Ishikawa (cell line): ENCODE measurements around the gene FOXB1.

Experiments
- CEBPB ChIP-seq: IDR thresholded peaks from 2 replicates; pipeline ENCODE4 v1.6.1; 2012
- EGR1 ChIP-seq: IDR thresholded peaks from 2 replicates; pipeline ENCODE4 v1.6.1; 2012
- EP300 ChIP-seq: IDR thresholded peaks from 2 replicates; pipeline ENCODE4 v1.6.1; 2012; ENCODE audit warnings: borderline replicate concordance
- FOXM1 ChIP-seq: IDR thresholded peaks from 2 replicates; pipeline ENCODE4 v1.6.1; 2012; ENCODE audit warnings: low read depth, borderline replicate concordance
- NFIC ChIP-seq: IDR thresholded peaks from 2 replicates; pipeline ENCODE4 v1.6.1; 2012
- RAD21 ChIP-seq: IDR thresholded peaks from 2 replicates; pipeline ENCODE4 v1.6.1; 2012; ENCODE audit warnings: low read depth
- TAF1 ChIP-seq: IDR thresholded peaks from 2 replicates; pipeline ENCODE4 v1.6.1; 2012; ENCODE audit warnings: low read depth, mild to moderate bottlenecking
- TCF12 ChIP-seq: IDR thresholded peaks from 2 replicates; pipeline ENCODE4 v1.6.1; 2012; ENCODE audit warnings: low read depth
- YY1 ChIP-seq: IDR thresholded peaks from 2 replicates; pipeline ENCODE4 v1.6.1; 2012; ENCODE audit warnings: low read depth
- TF ChIP-seq, protein P1 (sequence below): IDR thresholded peaks from 2 replicates; pipeline ENCODE4 v1.6.1; 2012
- TF ChIP-seq, protein P2 (sequence below): IDR thresholded peaks from 2 replicates; pipeline ENCODE4 v1.6.1; 2012; ENCODE audit warnings: low read depth, mild to moderate bottlenecking

DNA sequence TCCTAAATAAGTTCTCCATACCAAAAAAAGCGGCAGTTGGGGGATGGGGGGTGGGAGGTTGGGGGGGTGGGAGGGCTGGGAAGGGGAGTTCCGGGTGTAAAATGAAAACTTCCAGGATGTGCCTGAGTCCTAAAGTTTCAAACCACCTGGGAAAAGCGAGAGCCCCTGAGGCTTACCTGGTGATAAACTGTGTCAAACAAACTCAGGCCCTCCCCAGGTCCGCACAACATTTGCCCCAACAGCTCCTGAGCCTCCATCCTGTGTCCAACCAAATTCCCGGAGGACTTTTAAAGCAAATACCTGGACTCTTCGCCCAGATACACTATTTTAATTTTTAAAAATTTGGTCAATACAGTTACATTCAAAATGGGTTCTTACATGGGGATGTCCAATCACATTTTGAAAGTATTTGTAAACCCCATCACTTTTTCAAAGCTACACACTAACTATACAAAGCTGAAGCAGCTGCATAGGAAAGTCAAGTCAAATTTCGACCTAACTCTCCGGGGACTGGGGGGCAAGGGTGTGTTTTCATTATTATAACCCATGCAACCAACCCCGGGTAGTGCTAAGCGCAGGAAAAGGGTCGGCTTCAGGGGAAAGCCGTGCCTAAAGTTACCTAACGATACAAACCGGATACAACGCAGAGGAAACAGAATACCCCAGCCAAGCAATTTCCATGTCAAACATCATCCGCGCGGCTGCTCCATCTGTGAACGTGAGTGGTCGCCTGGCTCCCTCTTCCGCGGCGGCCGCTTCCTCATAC lies 685 bp upstream of the FOXB1 start:
- no peak for TF ChIP-seq EP300
- no peak for TF ChIP-seq EGR1
- TF ChIP-seq, protein P1, sequence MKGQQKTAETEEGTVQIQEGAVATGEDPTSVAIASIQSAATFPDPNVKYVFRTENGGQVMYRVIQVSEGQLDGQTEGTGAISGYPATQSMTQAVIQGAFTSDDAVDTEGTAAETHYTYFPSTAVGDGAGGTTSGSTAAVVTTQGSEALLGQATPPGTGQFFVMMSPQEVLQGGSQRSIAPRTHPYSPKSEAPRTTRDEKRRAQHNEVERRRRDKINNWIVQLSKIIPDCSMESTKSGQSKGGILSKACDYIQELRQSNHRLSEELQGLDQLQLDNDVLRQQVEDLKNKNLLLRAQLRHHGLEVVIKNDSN, result no peak
- no peak for TF ChIP-seq TAF1
- TF ChIP-seq CEBPB, result no peak
- no peak for TF ChIP-seq NFIC
- TF ChIP-seq FOXM1, result no peak
- TF ChIP-seq, protein P2, sequence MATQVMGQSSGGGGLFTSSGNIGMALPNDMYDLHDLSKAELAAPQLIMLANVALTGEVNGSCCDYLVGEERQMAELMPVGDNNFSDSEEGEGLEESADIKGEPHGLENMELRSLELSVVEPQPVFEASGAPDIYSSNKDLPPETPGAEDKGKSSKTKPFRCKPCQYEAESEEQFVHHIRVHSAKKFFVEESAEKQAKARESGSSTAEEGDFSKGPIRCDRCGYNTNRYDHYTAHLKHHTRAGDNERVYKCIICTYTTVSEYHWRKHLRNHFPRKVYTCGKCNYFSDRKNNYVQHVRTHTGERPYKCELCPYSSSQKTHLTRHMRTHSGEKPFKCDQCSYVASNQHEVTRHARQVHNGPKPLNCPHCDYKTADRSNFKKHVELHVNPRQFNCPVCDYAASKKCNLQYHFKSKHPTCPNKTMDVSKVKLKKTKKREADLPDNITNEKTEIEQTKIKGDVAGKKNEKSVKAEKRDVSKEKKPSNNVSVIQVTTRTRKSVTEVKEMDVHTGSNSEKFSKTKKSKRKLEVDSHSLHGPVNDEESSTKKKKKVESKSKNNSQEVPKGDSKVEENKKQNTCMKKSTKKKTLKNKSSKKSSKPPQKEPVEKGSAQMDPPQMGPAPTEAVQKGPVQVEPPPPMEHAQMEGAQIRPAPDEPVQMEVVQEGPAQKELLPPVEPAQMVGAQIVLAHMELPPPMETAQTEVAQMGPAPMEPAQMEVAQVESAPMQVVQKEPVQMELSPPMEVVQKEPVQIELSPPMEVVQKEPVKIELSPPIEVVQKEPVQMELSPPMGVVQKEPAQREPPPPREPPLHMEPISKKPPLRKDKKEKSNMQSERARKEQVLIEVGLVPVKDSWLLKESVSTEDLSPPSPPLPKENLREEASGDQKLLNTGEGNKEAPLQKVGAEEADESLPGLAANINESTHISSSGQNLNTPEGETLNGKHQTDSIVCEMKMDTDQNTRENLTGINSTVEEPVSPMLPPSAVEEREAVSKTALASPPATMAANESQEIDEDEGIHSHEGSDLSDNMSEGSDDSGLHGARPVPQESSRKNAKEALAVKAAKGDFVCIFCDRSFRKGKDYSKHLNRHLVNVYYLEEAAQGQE, result no peak
- no peak for TF ChIP-seq RAD21
- no peak for TF ChIP-seq TCF12
- TF ChIP-seq YY1, result no peak
